HUDEP-2 (cell line): ENCODE results near the gene ATG2A.

ENCODE experiments used
- DNase-seq, 76 experiments: peaks; one replicate each; lab custom pipeline; 2025; ENCODE audit not compliant: unreplicated experiment in 76 of 76; lab: John Stamatoyannopoulos, UW

The ATG2A gene

DNA sequence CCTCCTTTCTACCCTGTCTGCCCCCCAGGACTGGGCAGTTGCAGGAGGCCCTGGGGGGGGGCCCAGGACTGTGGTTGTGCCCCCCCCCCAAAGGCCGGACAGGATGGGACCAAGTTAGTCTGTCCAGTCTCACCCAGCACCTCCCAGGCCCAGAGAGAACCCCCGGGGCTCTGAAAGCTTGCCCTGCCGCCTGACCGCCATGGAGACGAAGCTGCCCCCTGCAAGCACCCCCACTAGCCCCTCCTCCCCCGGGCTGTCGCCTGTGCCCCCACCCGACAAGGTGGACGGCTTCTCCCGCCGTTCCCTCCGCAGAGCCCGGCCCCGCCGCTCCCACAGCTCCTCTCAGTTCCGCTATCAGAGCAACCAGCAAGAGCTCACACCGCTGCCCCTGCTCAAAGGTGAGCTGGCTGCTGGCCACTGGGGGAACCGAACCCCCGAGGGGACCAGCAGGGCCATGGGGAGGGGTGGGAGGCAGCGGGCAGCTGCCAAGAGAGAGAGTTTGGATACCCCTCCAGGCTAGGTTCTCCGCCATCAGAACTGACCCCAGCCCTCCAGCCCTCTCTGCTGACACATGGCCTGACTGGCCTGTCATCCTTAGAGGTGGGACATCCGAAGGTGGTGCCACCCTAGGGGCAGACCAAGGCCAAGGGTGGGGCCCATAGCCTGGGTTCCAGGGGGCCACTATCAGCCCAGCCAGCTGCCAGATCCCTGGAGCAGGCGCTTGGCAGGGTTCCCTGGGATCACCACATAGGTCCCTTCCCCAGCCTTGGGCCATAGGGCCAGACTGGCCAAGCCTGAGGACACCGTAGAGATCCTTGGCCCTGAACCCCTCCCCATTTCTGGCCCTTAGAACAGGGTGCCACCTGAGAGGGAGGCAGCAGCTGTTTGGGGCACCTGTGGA, 8.8 kb upstream of the ATG2A start:
- DNase-seq, result peak in 45 of 76 experiments; percentile 6 to 66 (median 26)

DNA sequence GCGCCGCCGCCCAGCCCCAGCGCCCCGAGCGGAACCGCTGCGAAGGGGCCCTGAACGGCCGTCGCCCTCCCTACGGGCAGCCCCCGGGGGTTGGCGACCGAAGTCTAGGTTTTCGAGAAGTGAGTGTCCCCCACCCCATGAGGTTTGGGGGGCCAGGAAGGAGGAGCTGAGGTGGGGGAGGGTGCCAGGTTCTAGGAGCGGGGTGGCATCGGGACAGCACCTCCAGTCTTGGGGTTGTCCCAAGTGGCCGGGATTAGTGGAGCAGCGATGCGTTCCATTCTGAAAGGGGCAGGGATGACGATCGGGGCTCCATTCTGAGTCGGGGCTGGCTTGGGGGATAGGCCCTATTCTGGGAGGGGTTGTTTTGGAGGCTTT, 7.9 kb upstream of the ATG2A start:
- DNase-seq, result no peak

DNA sequence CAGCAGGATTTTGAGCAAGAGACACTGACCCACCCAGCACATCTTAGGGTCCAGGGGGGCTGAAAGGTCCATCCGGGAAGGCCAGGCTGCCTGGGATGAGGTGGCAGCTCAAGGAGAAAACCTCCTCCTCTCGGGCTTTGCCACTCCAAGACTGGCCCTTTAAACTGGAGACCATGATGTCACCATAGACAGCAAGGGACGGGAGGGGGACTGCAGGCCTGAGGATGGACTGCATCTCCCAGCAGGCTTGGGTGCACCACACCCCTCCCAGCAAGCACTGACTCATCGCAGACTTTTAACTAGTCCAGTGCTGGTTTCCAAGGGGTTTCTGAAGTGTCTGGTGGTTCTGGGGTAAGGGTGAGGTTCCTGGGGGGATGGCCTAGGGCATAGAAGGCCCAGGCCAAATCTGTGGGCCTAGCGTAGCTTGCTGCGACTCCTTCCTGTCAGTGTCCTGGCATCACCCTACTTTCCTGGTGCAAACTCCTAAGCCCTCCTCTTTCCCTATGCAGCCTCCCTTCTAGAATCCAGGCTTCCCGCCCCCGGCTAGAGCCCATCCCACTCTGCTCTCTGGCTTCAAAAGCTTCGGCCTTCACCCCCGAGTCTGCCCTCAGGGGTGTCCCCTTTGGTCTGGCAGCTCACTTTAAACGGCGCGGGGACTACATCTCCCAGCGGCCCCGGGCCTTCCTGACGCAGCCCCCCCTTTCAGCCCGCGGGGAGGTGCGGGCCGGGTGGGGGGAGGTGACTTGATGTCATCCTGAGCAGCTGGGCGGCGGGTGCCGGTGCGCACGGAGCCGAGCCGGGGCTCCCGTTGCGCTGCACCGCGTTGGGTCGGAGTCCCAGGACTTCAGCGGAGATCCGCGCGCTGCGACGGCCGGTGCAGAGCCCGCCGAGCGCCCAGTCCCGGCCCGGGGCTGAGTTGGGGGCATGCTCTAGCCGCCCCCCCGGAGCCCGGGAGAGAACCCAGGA, 7.2 kb upstream of the ATG2A start, which contains the start of gene PPP2R5B:
TSS of gene PPP2R5B (plus strand) at position 746 of the 966 bp plus-strand sequence. CDS start 1,046 bp downstream, outside the sequence.
- peak in 73 of 76 experiments; percentile 52 to 89 (median 78) for DNase-seq

DNA sequence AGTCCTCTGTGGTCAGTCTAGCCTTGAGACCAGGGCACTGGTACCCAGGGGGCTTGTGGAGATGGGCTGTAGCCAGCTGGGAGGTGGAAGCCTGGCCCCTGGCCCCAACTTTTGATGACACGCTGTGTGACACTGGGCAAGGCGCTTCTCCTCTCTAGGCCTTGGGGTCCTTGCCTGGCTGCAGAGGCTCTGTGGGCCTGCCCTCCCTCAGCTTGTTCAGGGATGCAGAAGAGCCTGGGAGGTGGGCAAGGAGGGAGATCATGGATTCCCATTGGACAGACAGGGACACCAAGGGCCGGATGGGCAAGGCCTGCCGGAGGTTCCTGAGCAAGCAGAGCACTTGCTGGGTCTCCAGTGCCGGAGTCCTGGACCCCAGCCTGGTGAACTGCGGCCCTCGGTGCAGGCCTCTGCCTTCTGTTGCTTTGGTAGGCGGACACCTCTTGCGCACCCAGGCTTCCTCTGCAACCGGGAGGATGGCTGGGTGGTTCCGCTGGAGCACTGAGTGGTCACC, 6.2 kb upstream of the ATG2A start:
- no peak for DNase-seq

DNA sequence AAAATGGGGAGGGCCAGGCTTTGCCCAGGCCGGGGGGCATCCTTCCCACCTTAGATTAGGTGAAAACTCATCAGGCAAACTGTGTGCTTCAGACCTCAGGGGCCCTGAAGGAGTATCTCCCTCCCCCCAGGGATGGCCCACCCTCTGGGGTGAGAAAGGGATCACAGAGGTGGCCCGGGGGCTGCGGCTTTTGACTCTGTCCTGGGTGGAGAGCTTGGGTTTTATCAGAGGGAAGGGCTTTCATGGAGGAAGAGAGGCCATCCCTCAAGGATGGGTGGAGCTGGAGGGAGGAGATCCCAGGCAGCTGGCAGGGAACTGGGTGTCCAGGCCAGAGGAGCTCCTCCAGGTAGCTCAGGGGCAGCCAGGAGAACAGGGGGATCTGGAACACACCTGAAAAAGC, 4.4 kb upstream of the ATG2A start:
- no peak for DNase-seq

DNA sequence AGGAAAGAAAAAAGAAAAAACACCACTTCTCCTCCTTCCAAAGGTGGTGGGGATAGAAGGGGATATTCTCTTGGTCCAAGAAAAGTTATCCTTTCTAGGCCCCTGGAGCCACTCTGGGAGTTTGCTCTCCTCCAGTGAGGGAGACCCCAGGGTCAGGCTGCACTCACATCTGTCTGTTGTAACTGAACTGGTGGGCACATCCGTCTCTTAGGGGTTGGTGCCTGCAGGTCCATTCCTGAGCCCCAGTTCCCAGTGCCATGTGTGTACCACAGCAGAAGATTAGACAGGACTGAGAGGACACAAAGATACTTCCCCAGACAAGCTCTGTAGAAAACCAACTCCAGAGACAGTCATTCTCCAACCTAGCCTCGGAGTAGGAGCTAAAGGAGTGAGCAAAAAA, 3.1 kb upstream of the ATG2A start:
- DNase-seq, result no peak

DNA sequence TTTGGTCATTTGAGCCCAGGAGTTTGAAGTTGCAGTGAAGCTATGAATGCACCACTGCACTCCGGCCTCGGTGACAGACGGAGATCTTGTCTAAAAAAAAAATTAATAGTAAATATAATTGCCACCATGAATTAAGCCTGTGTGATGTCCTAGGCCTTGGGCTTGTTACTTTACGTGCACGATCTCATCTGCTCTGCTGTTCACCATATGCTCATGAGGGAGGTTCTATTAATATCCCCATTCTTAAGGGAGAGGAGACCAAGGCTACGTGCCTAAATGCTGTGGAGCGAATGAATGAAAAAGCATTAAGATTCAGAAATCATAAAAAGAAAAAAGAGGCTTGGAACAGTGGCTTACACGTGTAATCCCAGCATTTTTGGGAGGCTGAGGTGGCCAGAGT, 2.6 kb upstream of the ATG2A start:
- no peak for DNase-seq

DNA sequence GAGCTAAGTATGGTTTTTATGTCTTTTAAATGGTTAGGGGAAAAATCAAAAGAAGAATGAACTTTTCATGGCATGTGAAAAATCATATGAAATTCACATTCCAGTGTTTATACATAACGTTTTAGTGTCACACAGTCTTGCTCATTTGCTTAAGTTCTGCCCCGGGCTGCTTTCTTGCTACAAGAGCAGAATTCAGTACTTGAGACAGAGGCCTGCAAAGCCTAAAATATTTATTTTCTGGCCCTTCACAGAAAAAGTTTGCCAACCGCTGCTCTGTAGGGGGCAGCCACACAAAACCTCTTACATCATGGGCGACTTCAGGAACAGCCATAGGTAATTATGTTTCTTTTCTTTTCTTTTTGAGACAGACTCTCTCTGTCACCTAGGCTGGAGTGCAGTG, 1.0 kb upstream of the ATG2A start:
- DNase-seq, result peak in 13 of 76 experiments; percentile 0 to 38 (median 19)

DNA sequence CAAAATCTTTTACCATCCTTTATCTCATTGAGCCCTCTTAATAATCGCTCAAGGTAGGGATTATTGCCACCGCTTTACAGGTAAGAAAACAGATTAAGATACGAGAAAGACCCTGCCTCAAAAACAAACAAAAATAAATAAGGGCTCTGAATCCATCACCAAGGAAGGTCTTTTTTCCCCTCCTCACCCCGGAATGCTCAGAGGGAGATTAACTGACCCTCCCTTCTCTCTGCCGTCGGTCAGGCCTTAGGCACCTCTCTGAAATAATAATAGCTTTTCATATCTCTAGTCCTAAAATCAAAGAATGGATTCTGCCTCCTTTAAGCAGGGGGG, 620 bp upstream of the ATG2A start:
- DNase-seq, result no peak

DNA sequence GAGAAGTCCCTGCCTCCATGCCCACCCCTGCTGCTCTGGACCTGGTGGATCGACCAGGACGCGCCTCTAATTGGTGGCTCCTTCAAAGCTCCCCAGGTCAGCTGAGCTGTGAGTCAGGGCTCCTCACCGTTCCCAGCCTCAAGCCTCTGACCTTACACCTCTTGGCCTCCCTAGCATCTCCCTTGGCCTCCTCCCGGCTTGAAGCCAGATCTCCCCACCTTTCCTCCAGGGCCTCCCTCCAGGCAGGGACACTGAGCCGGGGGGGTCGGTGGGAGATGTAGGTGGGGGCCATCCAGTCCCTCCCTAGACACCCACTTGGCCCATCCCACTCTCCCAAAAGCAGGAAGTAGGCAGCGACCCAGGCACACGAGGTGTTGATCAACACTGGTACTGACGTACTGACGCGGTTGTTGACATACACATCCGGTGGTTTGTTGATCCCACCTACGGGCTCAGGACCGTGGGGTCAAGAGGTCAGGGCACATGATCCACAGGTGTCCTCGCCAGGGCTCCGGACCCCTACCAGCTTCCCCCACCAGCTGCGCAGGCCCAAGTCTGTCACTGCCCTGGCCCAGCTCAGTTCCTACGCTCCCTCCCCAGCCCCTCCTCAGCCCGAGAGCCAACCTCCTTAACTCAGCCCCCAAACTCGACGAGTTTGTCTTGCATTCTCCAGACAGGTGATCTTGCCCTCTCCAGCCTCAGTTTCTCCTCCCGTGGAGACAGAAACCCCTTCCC, 802 bp downstream of the ATG2A start:
- peak in 8 of 76 experiments; percentile 3 to 32 (median 10) for DNase-seq

DNA sequence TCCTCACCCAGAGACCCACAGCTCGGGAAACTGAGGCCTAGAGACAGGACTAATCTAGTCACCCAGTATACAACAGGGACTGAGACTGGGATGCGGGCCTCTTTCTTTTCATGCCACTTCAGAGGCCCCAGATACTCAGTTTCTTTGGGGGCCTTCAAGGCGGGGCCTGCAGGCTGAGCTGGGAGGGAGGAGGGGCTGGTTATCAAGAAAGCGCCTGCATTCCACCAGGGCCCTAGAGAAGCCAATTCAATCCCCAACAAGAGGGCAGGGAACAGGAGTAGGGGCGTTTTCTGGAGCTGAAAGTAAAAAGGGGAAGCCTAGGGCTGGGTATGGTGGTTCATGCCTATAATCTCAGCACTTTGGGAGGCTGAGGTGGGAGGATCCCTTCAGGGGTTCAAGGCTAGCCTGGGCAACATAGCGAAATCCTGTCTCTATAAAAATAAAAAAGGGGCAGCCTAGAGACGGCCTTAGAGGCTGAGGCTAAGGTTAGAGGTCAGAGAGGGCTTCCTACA, 1.6 kb downstream of the ATG2A start:
- no peak for DNase-seq

DNA sequence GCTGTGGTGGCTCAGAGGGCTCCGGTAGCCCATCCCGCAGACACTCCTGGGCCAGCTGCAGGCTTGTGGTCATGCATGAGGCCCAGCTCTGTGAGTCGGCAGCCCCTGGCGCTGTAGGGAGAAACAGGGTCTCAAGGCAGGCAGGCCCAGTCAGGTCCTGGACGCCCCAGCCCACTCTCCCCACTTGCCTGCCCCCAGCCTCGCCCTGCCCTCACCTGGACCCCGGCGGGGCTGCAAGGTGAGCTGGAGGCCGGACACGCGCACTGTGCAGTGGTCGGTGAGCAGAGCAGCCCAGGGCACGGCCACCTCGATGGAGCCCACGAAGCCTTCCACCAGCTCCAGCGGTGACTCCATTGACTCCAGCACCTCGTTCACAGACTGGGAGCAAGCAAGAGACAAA, 2.9 kb downstream of the ATG2A start:
- DNase-seq, result no peak

DNA sequence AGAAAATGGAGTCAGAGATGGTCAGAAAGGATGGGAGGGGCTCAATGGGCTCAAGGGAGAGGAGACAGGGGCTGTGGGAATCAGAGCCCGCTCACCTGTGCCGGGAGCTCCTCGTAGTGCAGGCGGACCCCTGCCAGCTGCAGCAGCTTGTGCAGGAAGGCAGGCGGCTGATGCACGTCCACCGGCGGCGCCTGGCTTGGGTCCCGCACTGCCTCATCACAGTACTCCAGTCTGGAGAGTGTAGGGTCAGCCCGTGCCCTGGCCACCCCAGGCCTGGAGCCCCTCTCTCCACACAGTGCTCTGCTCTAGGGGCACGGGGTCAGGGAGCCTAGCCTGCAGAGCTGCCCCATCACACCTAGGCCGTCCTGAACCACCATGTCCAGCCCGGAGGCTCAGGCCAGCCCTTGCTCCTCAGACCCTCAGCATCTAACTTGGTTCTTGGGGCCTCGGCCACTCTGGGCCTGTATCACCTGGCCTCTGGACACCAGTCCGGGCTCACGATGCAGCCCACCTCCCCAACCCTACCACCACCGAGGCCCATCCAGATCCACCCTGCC, 3.8 kb downstream of the ATG2A start:
- no peak for DNase-seq

DNA sequence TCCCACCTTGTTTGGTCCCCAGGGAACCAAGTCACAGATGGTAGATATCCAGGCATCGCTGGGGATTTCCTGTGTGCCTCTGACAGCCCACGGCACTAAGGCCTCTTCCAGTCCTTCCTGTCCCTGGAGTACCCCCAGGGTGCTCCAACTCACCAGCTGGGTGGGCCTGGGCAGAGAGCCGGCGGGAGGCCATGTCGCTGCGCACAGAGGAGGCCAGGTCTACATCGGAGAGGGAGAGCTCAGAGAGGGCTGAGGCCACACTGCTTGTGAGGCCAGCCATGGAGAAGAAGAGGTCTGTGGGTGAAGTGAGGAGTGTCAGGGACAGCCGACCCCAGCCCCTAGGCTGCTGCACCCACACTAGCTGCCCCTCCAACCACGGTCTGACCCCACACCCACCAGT, 5.3 kb downstream of the ATG2A start:
- no peak for DNase-seq

DNA sequence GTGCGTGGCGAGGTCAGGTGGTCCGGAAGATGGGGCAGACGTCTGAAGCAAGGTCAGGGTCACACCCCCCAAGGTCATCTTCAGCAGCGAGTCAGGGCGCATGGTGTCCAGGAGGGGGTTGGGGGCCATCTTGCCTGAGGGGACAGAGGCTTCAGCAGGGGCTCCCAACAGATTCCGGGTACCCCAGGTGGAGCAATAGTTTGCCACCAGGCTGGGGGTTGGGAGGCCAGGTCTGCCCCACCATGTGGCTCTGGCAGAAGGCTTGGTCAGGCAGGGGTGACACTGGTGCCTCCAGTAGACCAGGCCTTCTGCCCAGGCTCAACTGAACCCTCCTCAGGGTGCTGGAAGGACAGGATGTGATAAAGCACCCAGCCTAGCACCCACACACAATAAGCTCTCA, 5.9 kb downstream of the ATG2A start:
- no peak for DNase-seq

DNA sequence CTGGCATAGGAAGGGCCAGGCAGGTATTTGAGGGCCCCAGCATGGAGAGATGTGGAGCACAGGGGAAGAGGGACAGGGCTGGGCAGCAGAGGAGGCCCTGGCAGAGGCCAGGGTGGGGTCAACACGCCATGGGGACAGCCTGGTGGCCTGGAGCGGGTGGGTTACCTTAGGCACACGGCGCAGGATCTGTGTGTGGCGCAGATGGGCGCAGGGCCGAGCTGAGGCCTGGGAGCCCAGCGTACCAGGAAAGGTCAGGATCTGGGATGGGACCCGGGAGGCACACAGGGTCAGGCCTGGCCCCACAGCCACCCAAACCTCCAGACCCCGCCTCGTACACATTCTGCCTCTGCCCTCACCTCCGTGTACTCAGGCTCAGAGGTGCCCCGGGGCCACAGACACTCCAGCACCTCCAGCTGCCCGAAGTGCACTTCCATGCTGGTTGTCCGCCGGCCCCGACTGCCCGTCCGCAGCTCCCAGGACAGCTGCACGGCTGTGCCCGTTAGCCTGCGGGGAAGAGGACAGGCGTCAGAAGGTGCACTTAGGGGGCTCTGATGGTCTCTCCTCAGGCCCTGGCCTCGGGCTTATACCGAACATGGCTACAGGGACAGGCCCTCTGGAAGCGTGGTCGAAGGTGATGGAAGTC, 6.4 kb downstream of the ATG2A start:
- no peak for DNase-seq

DNA sequence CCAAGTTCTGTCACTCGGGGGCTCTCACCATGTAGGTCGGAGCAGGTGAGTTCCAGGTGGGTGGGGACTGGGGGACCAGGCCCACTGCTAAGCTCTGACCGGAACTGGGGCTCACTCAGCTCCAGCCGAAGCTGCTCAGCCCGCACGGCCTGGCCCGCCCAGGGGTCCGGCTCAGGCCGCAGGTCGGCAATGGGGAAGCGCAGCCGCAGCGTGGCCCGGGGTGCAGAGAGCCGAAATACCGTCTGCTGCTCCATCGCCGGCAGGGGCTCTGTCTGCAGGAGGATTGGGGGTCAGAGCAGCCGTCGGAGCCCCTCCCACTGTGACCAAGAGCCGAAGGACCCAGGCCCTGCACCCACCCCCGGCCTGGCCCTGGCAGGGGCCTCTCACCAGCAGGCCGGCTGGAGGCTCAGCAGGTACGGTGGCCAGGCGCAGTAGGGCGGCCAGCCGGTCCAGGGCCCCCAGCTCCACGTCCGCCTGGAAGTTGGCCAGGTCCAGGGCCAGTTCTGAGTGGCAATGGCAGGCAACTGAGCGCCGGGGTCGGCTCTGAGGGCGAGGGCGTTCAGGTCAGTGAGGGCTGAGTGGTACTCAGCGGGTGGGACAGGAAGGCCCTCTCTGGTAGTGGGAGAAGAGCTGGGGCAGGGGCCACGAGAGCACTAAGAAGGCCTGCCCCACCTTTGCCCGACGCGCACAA, 7.2 kb downstream of the ATG2A start:
- DNase-seq, result no peak

DNA sequence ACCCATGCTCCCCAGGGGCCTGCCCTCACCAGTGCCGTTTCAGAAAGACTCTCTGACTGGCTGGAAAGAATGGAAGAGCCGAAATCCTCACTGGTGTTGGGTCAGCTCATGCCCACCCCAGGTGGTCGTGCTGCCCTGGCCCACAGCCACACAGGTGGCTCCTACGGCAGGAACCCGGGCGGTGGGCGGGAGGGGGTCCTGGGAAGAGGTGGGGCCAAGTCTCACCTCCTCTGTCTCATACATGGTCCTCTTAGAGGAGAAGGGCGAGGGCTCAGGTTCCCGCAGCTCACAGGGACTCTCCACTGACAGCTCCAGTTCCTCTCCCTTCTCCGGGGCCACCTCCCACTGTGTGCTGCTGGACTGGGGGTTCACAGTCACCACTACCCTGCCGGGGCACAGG, 8.2 kb downstream of the ATG2A start:
- DNase-seq, result no peak

DNA sequence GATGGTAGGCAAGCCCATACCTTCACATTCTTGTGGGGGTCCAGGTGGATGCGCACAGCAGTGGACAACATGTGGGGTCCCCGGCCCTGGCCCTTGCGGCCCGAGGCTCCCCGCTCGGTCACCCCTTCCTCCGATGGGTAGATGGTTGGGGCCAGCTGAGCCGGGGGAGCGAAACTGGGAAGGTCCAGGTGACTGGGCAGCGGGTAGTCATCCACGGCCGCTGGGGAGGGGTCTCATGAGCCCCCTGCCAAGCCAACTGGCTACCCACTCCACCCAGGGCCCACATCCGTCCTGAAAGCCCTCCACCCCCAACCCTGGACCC, 10.7 kb downstream of the ATG2A start:
- no peak for DNase-seq
